ENCODE results near the gene TCF7L1. TPM values are rescaled to one million over a fixed set of nuclear protein-coding genes. Genes with fewer than 3 reads are reported as not detected.

The TCF7L1 gene
- total RNA-seq, 2 donors from 2014 or later, result 3.1 to 4.0 TPM

GRCh38 chr2:85212841-85213240 is 79.6 kb downstream of the TCF7L1 start:
- peaks cover 0 to 49% of the 10 kb centered on the region in 2 donors for H3K4me1 ChIP-seq
- no peaks in the 10 kb centered on the region for H3K27me3 ChIP-seq
- H3K27ac ChIP-seq, result no peak overlapping the region
- no peak for DNase-seq (ENCODE audit: low spot score)
- no peak overlapping the region for H3K4me3 ChIP-seq
- H3K36me3 ChIP-seq, result no peaks in the 10 kb centered on the region
- no peaks in the 10 kb centered on the region for H3K9me3 ChIP-seq
- TF ChIP-seq CTCF (IDR thresholded peaks at IDR 0.05), result no peak

GRCh38 chr2:85213404-85213803 is 80.2 kb downstream of the TCF7L1 start:
- Histone ChIP-seq H3K27ac (peak overlapping the region in 1 of 2 donors; percentile 11), H3K4me1 (peaks cover 0 to 49% of the 10 kb centered on the region in 2 donors), H3K4me3 (no peak overlapping the region), H3K36me3 (no peaks in the 10 kb centered on the region), H3K27me3 (no peaks in the 10 kb centered on the region), H3K9me3 (no peaks in the 10 kb centered on the region)
- no peak for DNase-seq (ENCODE audit: low spot score)
- no peak for TF ChIP-seq CTCF (IDR thresholded peaks at IDR 0.05)

GRCh38 chr2:85213901-85214512 is 80.8 kb downstream of the TCF7L1 start:
- no peaks in the 10 kb centered on the region for H3K9me3 ChIP-seq
- no peak overlapping the region for H3K4me3 ChIP-seq
- H3K36me3 ChIP-seq, result no peaks in the 10 kb centered on the region
- no peak for DNase-seq (ENCODE audit: low spot score)
- H3K4me1 ChIP-seq, result peaks cover 0 to 49% of the 10 kb centered on the region in 2 donors
- peak overlapping the region in 1 of 2 donors; percentile 11 for H3K27ac ChIP-seq
- no peaks in the 10 kb centered on the region for H3K27me3 ChIP-seq
- TF ChIP-seq CTCF (IDR thresholded peaks at IDR 0.05), result no peak

GRCh38 chr2:85215081-85215447 is 81.9 kb downstream of the TCF7L1 start:
- DNase-seq (ENCODE audit: low spot score), result no peak
- TF ChIP-seq CTCF (IDR thresholded peaks at IDR 0.05), result no peak
- H3K9me3 ChIP-seq, result no peaks in the 10 kb centered on the region
- peaks cover 0 to 49% of the 10 kb centered on the region in 2 donors for H3K4me1 ChIP-seq
- no peaks in the 10 kb centered on the region for H3K27me3 ChIP-seq
- no peak overlapping the region for H3K4me3 ChIP-seq
- H3K27ac ChIP-seq, result no peak overlapping the region
- H3K36me3 ChIP-seq, result no peaks in the 10 kb centered on the region

- Histone ChIP-seq H3K9me3 (no peaks in the 10 kb centered on the region), H3K27ac (peak overlapping the region in 1 of 2 donors; percentile 40), H3K4me1 (peaks cover 0 to 49% of the 10 kb centered on the region in 2 donors), H3K36me3 (no peaks in the 10 kb centered on the region), H3K4me3 (no peak overlapping the region), H3K27me3 (no peaks in the 10 kb centered on the region)
- DNase-seq (ENCODE audit: low spot score), result no peak
- TF ChIP-seq CTCF (IDR thresholded peaks at IDR 0.05), result no peak
These were observed 82.5 kb downstream of the TCF7L1 start for GRCh38 chr2:85215448-85216401.

Data from right atrium auricular region (tissue), 2 donors.